HG02763 (cell line): ENCODE results near the gene CDIP1.
"Not testable (repeated sequence)": the region's sequence is repeated elsewhere in the genome, so short reads cannot be mapped to it uniquely, and the experiment has no call there.

ENCODE experiments used
- ATAC-seq: cut with Tn5 transposase; IDR thresholded peaks from one replicate; pipeline ENCODE4 v1.9.1; 2021; ENCODE audit warnings: mild to moderate bottlenecking, moderate library complexity; ENCODE audit not compliant: unreplicated experiment

Gene CDIP1

GRCh38 chr16:4538350-4539235 lies at the start of gene CDIP1:
Gene CDIP1 (minus strand): TSS chr16:4538773. CDS start chr16:4514130, 24,643 bp downstream.
- peak; percentile 68 for ATAC-seq

- no peak for ATAC-seq
Observed at GRCh38 chr16:4586291-4586690, 47.7 kb upstream of the CDIP1 start.

GRCh38 chr16:4583906-4584305 lies 45.3 kb upstream of the CDIP1 start:
- no peak for ATAC-seq

GRCh38 chr16:4580250-4580649 lies 41.7 kb upstream of the CDIP1 start:
- no peak for ATAC-seq

- ATAC-seq = no peak
Observed at GRCh38 chr16:4578961-4579530, 40.5 kb upstream of the CDIP1 start.

GRCh38 chr16:4576008-4576407 lies 37.4 kb upstream of the CDIP1 start:
- ATAC-seq = no peak

- ATAC-seq = no peak
Observed at GRCh38 chr16:4574919-4575705, 36.5 kb upstream of the CDIP1 start.

- ATAC-seq = not testable (repeated sequence)
Observed at GRCh38 chr16:4573926-4574325, 35.4 kb upstream of the CDIP1 start.

GRCh38 chr16:4572715-4573114 lies 34.1 kb upstream of the CDIP1 start:
- no peak for ATAC-seq

GRCh38 chr16:4570688-4571321 lies 32.2 kb upstream of the CDIP1 start:
- ATAC-seq = no peak

- ATAC-seq = no peak
Observed at GRCh38 chr16:4570086-4570485, 31.5 kb upstream of the CDIP1 start.

- no peak for ATAC-seq
Observed at GRCh38 chr16:4566144-4566543, 27.6 kb upstream of the CDIP1 start.

GRCh38 chr16:4564661-4565267 lies 26.2 kb upstream of the CDIP1 start:
- no peak for ATAC-seq

- ATAC-seq = no peak
Observed at GRCh38 chr16:4561596-4561995, 23.0 kb upstream of the CDIP1 start.

- ATAC-seq = no peak
Observed at GRCh38 chr16:4557973-4558372, 19.4 kb upstream of the CDIP1 start.

GRCh38 chr16:4556580-4556979 lies 18.0 kb upstream of the CDIP1 start:
- ATAC-seq = no peak

- no peak for ATAC-seq
Observed at GRCh38 chr16:4556112-4556511, 17.5 kb upstream of the CDIP1 start, which contains the start of gene C16orf96. Gene C16orf96 (plus strand): TSS chr16:4556340. CDS start chr16:4556490, 150 bp downstream.

GRCh38 chr16:4552541-4552940 lies 14.0 kb upstream of the CDIP1 start:
- ATAC-seq = no peak

- ATAC-seq = no peak
Observed at GRCh38 chr16:4550591-4550990, 12.0 kb upstream of the CDIP1 start.

GRCh38 chr16:4548124-4548523 lies 9.6 kb upstream of the CDIP1 start:
- no peak for ATAC-seq

GRCh38 chr16:4544473-4544872 lies 5.9 kb upstream of the CDIP1 start:
- no peak for ATAC-seq
